A549 (cell line): ENCODE data around the gene DPP10.

ENCODE experiments used
- CTCF ChIP-seq: fragments of >200 bp; sonication (Bioruptor Twin); formaldehyde crosslinking; IDR thresholded peaks from 3 replicates; pipeline ENCODE4 v1.5.1; 2016
- FOSL2 ChIP-seq, 2 experiments: fragments of 450-650 bp in 1 of 2; fragments of >200 bp in 1 of 2; sonication (Bioruptor Twin) in 1 of 2; formaldehyde crosslinking; IDR thresholded peaks; 2 replicates each; pipeline versions ENCODE4 v1.5.0 to v1.6.1; 2016 to 2020; ENCODE audit warnings: mild to moderate bottlenecking in 1 of 2, moderate library complexity in 1 of 2
- HOXB5 ChIP-seq: fragments of 250-450 bp; sonication (Bioruptor Pico); IDR thresholded peaks from 2 replicates; pipeline ENCODE4 v1.5.0; 2020; ENCODE audit warnings: mild to moderate bottlenecking, moderate library complexity
- JUNB ChIP-seq: fragments of >200 bp; sonication (Bioruptor Twin); formaldehyde crosslinking; IDR thresholded peaks from 2 replicates; pipeline ENCODE4 v1.6.1; 2016
- MAZ ChIP-seq: fragments of 150-350 bp; IDR thresholded peaks from 2 replicates; pipeline ENCODE4 v1.6.1; 2014; ENCODE audit warnings: antibody characterized with exemption, low read depth, low read length, borderline replicate concordance
- MYC ChIP-seq: IDR thresholded peaks from 2 replicates; pipeline ENCODE4 v1.6.1; 2012; ENCODE audit warnings: mild to moderate bottlenecking, inconsistent platforms, low read length, improper control_type of control experiment, borderline replicate concordance
- NFE2L2 ChIP-seq: fragments of 150-350 bp; conservative IDR thresholded peaks from 2 replicates; pipeline ENCODE4 v1.6.1; 2014; ENCODE audit warnings: low read length
- NR3C1 ChIP-seq: fragments of >200 bp; sonication (Bioruptor Twin); formaldehyde crosslinking; IDR thresholded peaks from 3 replicates; pipeline ENCODE4 v1.6.1; 2017
- POLR2A ChIP-seq: IDR thresholded peaks from 2 replicates; pipeline ENCODE4 v1.6.1; 2012; ENCODE audit warnings: mild to moderate bottlenecking, low read length
- POLR2AphosphoS2 ChIP-seq: conservative IDR thresholded peaks from 2 replicates; pipeline ENCODE4 v1.6.1; 2012; ENCODE audit warnings: low read length, improper control_type of control experiment, inconsistent platforms
- RCOR1 ChIP-seq: fragments of 150-350 bp; IDR thresholded peaks from 2 replicates; pipeline ENCODE4 v1.6.1; 2014; ENCODE audit warnings: antibody characterized with exemption, low read length, low read depth
- RFX5 ChIP-seq: fragments of 450-650 bp; IDR thresholded peaks from 2 replicates; pipeline ENCODE4 v1.7.1; 2014; ENCODE audit warnings: antibody characterized with exemption, mild to moderate bottlenecking, moderate library complexity
- TF ChIP-seq, protein P1 (sequence below): fragments of 250-450 bp; sonication (Bioruptor Pico); IDR thresholded peaks from 2 replicates; pipeline ENCODE4 v1.5.0; 2020; ENCODE audit warnings: low read depth, mild to moderate bottlenecking, moderate library complexity
- TF ChIP-seq, protein P2 (sequence below): IDR thresholded peaks from 2 replicates; pipeline ENCODE4 v1.6.1; 2012

- TF ChIP-seq, protein P1, sequence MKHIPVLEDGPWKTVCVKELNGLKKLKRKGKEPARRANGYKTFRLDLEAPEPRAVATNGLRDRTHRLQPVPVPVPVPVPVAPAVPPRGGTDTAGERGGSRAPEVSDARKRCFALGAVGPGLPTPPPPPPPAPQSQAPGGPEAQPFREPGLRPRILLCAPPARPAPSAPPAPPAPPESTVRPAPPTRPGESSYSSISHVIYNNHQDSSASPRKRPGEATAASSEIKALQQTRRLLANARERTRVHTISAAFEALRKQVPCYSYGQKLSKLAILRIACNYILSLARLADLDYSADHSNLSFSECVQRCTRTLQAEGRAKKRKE (CRISPR knock-in tag): no peak
- TF ChIP-seq CTCF: no peak
- TF ChIP-seq JUNB: no peak
- TF ChIP-seq HOXB5: no peak
- no peak for TF ChIP-seq RFX5
- TF ChIP-seq FOSL2 (IDR thresholded peaks at IDR 0.05): no peak
- no peak for TF ChIP-seq FOSL2 (CRISPR knock-in tag; IDR thresholded peaks at IDR 0.05)
- TF ChIP-seq NR3C1: no peak
- TF ChIP-seq POLR2AphosphoS2: no peak
- no peak for TF ChIP-seq NFE2L2
- no peak for TF ChIP-seq RCOR1
- TF ChIP-seq POLR2A: no peak
- TF ChIP-seq MYC: no peak
- no peak for TF ChIP-seq MAZ
- TF ChIP-seq, protein P2, sequence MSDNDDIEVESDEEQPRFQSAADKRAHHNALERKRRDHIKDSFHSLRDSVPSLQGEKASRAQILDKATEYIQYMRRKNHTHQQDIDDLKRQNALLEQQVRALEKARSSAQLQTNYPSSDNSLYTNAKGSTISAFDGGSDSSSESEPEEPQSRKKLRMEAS: no peak
Measured at GRCh38 chr2:115389024-115389423, 946.6 kb downstream of the DPP10 start.
